GM19099 (cell line): ENCODE results near the gene ADCY10.

Experiments used
- POLR2A ChIP-seq: IDR thresholded peaks from 3 replicates; pipeline ENCODE4 v1.6.1; 2011; ENCODE audit warnings: low read depth; ENCODE audit not compliant: insufficient read length; ENCODE audit errors: extremely low read depth

Gene ADCY10

DNA sequence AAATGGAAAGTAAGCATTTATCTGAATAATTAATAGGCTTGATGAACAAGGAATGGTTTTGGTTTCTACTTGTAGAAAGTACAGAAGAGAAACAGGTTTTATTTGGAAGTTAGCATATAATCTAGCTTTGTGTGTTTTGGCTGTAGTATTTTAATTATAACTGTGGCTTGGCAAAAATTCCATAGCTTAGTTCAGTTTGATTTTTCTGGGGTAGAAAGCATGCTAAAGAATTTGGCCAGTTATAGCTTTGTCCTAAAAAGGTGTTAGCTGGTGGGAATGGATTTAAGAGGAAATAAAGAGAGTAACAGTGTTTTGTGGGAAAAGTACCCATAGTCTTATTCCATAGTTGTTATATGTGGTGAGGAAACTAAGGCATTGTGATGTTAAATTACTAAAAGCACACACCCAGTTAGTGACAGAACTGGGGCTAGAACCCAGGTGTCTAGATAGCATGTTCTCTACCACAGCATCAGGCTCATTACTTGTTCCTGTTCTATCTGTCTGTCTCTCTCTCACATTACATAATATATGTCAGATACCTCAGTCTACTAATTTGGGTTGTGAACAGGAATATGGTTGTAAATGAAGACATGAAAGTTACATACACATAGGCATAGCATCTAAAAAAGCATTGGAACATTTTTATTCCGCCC, 137.2 kb downstream of the ADCY10 start:
- TF ChIP-seq POLR2A: no peak

DNA sequence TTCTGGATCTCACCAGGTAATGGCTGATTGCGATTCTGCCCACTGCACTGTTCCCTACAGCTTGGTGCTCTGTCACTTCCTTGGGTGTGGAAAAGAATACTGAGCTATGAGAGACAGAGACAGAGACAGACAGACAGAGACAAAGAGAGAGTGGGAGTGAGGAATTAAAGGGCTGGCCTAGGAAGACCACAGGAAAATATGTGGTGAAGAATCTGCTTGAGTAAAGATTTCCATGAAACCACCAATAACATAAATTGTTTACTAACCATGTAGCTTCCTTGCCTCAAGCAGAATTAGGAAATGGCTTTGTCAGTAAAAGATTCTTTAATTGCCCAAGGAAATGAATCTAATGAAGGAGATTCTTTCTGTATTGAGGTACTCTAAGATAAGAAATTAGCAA, 137.8 kb downstream of the ADCY10 start:
- TF ChIP-seq POLR2A: no peak

DNA sequence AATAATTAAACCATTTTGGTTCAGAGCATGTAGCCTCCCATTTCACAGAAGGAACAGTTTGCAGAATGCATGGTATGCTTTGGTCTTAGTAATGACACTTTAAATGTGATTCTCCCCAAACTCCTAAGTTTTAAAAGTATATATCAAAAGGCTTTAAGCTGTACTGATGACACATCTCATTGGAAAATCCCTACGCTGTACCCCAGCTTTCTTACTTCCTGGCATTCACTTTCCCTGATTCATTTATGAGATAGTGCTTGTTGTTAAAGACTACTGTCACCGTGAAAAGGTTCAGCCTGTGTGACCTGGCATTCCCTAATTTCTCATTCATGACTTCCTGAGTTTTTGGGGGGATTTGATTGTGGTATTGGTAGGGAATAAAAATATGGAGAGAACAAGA, 138.8 kb downstream of the ADCY10 start:
- no peak for TF ChIP-seq POLR2A

GRCh38 chr1:167774710-167775109, 139.2 kb downstream of the ADCY10 start:
- no peak for TF ChIP-seq POLR2A

- TF ChIP-seq POLR2A: no peak
Measured at GRCh38 chr1:167773516-167773915, 140.4 kb downstream of the ADCY10 start.

- no peak for TF ChIP-seq POLR2A
Measured at GRCh38 chr1:167772436-167772835, 141.5 kb downstream of the ADCY10 start.

DNA sequence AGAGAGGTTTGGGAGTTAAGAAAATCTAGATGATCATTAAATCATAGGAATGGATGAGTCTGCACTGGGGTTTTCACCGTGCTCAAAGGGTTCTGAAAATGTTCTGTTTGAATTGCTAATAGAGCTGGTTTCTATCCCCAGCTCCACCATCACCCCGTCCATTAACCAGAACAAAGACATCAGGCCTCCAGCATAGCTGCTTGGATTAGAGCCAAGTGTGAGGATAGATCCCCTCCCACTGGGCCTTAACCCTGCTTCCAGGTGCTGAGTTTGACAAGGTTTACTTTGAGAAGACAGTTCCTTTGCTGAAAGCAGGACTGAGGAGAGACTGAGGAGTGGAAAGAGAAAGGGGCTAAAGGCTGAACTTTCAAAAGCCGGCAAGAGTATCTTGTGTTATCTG, 143.8 kb downstream of the ADCY10 start:
- TF ChIP-seq POLR2A: no peak

DNA sequence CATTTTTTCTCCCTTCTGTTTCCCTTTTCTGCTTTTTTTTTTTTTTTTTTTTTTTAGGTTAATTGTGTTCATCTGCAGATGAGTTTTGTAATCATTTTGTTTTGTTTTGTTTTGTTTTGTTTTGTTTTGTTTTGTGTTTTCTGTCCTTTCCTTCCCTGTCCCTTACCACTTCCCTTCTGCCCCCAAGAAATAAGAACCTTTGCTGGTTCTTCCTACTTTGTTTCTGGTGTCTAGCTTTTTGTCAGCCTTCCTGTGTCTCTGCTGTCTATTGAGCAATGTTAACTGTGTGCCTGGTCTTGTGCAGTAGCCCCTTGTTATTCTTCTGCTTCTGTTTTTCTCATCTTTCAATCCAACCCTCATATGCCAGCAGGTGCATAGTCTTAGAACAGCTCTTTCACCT, 146.2 kb downstream of the ADCY10 start:
- TF ChIP-seq POLR2A: no peak

DNA sequence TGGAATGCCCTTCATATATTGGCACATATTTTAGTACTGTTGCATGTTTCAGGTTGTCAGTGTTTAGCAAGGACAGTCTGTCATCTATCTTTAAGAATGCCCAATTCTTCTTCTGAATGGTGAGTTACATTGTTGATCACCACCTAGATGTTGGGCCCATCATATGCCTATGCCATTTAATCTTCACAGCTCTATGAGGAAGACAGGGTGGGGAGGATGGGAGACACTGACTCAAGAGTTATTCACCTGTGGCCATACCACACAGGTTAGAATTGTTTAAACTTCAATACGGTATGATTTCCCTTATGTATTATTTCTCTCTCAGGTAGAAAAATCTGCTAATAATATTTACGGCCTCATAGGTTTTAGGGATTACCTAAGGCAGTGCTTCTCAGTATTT, 147.4 kb downstream of the ADCY10 start:
- TF ChIP-seq POLR2A: no peak

- TF ChIP-seq POLR2A: no peak
Measured at GRCh38 chr1:167765496-167765895, 148.4 kb downstream of the ADCY10 start.

DNA sequence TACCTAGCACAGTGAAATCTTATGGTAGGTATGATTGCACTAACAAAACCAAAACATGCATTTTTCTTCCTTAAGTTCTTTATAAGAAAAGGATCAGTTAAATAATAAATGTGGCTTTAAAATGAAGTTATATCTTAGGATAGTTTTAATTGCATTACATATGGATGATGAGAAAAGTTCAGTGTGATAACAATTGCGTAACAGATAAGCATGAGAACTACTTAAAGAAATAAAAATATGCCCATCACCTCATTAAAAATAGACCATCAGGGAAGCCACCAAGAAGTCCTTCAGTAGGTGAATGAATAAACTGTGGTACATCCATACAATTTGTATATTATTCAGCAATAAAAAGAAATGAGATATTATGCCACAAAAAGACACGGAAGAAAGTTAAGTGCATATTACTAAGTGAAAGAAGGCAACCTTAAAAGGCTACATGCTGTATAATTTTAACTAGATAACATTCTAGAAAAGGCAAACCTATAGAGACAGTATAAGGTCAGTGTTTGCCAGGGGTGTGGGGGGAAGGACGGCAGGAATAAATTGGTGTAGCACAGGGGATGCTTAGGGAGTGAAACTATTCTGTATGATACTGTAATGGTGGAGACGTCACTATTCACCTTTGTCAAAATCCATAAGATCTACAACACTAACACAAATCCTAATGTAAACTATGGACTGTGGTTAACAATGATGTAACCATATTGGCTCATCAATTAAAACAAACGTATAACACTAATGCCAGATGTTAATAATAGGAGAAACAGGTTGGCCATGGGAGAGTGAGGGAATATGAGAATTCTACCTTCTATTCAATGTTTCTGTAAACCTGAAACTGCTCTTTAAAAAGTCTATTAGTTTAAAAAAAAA, 149.2 kb downstream of the ADCY10 start:
- TF ChIP-seq POLR2A: no peak

- no peak for TF ChIP-seq POLR2A
Measured at GRCh38 chr1:167763525-167764220, 150.3 kb downstream of the ADCY10 start.

DNA sequence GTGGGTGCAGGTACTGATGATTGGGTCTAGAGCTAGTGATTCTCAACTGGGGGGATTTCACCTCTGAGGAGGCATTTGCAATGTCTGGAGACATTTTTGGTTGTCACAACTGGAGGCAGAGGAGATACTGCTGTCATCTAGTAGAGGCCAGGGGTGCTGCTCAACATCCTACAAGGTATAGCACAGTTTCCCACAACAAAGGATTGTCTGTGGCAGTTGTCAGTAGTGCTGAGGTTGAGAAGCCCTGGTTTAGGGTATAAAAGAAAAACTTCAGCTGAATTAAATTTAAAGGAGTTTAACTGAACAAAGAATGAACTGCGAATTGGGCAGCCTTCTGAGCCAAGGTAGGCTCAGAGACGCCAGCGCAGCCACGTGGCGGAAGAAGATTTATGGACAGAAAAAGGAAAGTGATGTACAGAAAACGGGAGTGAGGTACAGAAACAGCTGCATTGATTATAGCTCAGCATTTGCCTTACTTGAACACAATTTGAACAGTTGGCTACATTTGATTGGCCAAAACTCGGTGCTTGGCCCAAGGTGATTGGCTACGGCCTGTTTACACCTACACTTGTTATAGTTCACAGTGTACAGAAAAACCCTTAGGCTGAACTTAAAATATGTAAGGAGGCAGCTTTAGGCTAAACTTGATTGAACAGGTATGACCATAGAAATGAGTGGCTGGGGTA, 151.7 kb downstream of the ADCY10 start:
- TF ChIP-seq POLR2A: no peak

DNA sequence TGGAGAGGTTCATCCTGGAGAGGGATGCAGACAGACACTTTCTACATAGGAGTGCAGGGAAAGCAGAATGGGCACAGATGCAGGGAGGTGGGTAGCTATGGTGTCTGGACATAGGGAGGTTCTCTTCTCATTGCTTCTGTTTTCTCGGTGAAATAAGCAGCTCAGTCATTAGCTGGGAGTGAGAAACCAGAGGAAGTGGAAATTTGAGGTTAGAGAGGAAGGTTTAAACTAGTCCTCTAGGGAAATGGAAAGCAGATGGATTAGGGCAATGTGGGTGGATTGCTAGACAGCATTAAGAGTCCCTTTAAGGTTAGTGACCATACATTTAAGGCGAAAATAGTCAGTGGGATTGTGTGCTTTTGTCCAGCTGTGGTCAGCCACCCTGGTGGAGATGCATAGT, 152.5 kb downstream of the ADCY10 start:
- TF ChIP-seq POLR2A: no peak
